HFFc6 (cell line): ENCODE measurements around the gene SOX21. TPM values are rescaled to one million over a fixed set of nuclear protein-coding genes. Genes with fewer than 3 reads are reported as not detected.

Source experiments
- DNase-seq: peaks from one replicate; pipeline ENCODE4 v3.0.0-alpha.2; 2018
- H3K27ac Mint-ChIP-seq: 2 replicates; pipeline ENCODE4 v1.8.0; 2020; ENCODE audit warnings: mild to moderate bottlenecking, mixed read lengths
- H3K27me3 Mint-ChIP-seq: 2 replicates; pipeline ENCODE4 v1.8.0; 2021; ENCODE audit warnings: mild to moderate bottlenecking, moderate library complexity, mixed read lengths; ENCODE audit not compliant: insufficient read depth
- H3K36me3 Mint-ChIP-seq: 2 replicates; pipeline ENCODE4 v1.8.0; 2021; ENCODE audit warnings: low read depth, mixed read lengths
- H3K4me1 Mint-ChIP-seq: 2 replicates; pipeline ENCODE4 v1.8.0; 2020; ENCODE audit warnings: low read depth, mixed read lengths
- H3K4me3 Mint-ChIP-seq: 2 replicates; pipeline ENCODE4 v1.8.0; 2020; ENCODE audit warnings: mild to moderate bottlenecking, moderate library complexity, mixed read lengths
- H3K9me3 Mint-ChIP-seq: 2 replicates; pipeline ENCODE4 v1.8.0; 2020; ENCODE audit warnings: mild to moderate bottlenecking, mixed read lengths
- CTCF ChIP-seq: fragments of 200-600 bp; sonication (generic); IDR thresholded peaks from 2 replicates; pipeline ENCODE4 v1.5.0; 2021; ENCODE audit warnings: antibody characterized with exemption, mild to moderate bottlenecking
- total RNA-seq, 6 experiments: library from RNA; stranded (reverse); fragmentation: NEBNext Ultra II Directional; extraction: Animal tissue kit (Norgen Biotek cat#: 25700); gene quantifications; 2 replicates in 1 of 6; 3 replicates in 5 of 6; pipeline ENCODE4 v1.2.3, GENCODE V29; 2021

Gene SOX21
- total RNA-seq, 6 experiments from 2014 or later: not detected

GRCh38 chr13:94707400-94708021 is 4.8 kb downstream of the SOX21 start:
- Mint-ChIP-seq H3K36me3 (no peaks in the 10 kb centered on the region), H3K27ac (no peak overlapping the region), H3K4me3 (peak overlapping the region; percentile 31; the same call in 1 of the 2 replicates), H3K4me1 (peaks cover 18% of the 10 kb centered on the region; the same call in 1 of the 2 replicates), H3K9me3 (peaks cover 5% of the 10 kb centered on the region), H3K27me3 (peaks cover 80% of the 10 kb centered on the region)
- no peak for DNase-seq
- no peak for TF ChIP-seq CTCF

GRCh38 chr13:94706843-94707399 is 5.4 kb downstream of the SOX21 start:
- H3K36me3 Mint-ChIP-seq: no peaks in the 10 kb centered on the region
- peaks cover 82% of the 10 kb centered on the region for H3K27me3 Mint-ChIP-seq
- no peak for TF ChIP-seq CTCF
- H3K4me1 Mint-ChIP-seq: peaks cover 14% of the 10 kb centered on the region; the same call in 1 of the 2 replicates
- no peak overlapping the region for H3K4me3 Mint-ChIP-seq
- H3K27ac Mint-ChIP-seq: no peak overlapping the region
- DNase-seq: no peak
- H3K9me3 Mint-ChIP-seq: peaks cover 6% of the 10 kb centered on the region

- H3K9me3 Mint-ChIP-seq: peaks cover 9% of the 10 kb centered on the region
- no peak overlapping the region for H3K27ac Mint-ChIP-seq
- peaks cover 14% of the 10 kb centered on the region; the same call in 1 of the 2 replicates for H3K4me1 Mint-ChIP-seq
- no peak for TF ChIP-seq CTCF
- DNase-seq: no peak
- H3K36me3 Mint-ChIP-seq: no peaks in the 10 kb centered on the region
- peaks cover 86% of the 10 kb centered on the region for H3K27me3 Mint-ChIP-seq
- H3K4me3 Mint-ChIP-seq: no peak overlapping the region
Measured at GRCh38 chr13:94706101-94706842, 6.1 kb downstream of the SOX21 start.

DNA sequence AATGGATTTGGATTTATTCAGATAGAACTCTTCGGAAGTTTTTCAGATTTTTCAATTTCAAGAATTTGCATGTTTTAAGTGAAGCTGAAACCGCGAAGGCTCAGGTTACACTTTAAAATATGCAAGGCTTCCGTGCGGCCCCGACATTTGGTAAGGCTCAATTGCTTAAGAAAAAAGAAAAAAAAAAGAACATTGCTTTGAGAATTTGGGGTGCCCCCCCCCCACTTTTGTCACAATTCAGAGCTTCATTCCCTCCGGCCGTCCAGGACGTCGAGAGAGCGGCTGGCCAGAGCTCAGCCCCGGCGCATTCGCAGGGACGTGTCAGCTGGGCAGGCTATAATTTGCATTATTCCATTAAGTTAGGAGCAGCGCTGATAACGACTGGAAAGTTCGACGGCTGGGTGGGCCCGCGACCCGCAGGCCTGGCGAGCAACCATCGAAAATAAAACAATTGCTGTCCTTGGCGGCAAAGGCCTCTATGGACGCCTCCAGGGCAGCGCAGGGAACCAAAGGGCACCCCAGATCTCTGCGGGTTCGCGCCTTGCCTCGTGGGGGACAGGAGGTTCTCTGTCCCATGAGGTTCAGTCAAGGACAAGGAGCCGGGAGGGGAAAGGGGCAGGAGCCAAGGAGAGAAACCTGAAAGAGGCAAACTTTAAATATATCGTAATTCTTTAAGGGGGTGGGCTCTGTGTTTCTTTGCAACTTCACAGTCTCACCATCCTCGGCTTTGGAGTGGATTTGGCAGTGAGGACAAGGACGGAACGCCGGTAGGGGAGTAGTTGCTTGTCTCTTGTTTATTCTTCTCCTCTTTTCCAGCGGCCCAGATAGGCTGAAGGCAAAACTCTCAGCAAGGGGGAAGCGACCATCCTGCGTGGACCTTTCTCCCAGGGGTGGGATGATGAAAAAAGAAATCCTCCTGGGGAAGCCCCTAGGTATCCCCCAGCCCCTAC is 7.0 kb downstream of the SOX21 start:
- Mint-ChIP-seq H3K36me3 (no peaks in the 10 kb centered on the region), H3K4me1 (peaks cover 9% of the 10 kb centered on the region; the same call in 1 of the 2 replicates), H3K4me3 (no peak overlapping the region), H3K27me3 (peaks cover 85% of the 10 kb centered on the region), H3K9me3 (peaks cover 9% of the 10 kb centered on the region), H3K27ac (no peak overlapping the region)
- TF ChIP-seq CTCF: no peak
- no peak for DNase-seq
